Heart right ventricle (tissue), 16 donors: Measurements from ENCODE around the gene RARG. TPM values are rescaled to one million over a fixed set of nuclear protein-coding genes. Genes with fewer than 3 reads are reported as not detected.

Experiments used
- ATAC-seq, 8 donors: fragments of 200-7000 bp; cut with Tn5 transposase; one replicate each; pipeline ENCODE4 v1.9.1; 2020; ENCODE audit warnings: mild to moderate bottlenecking in 8 of 8, moderate library complexity in 8 of 8, moderate number of reproducible peaks in 1 of 8
- DNase-seq, 2 donors: peaks; one replicate each; pipeline ENCODE4 v3.0.0-alpha.2; 2020
- H3K27ac ChIP-seq, 10 donors: fragments of 200-600 bp; sonication (generic) in 2 of 10; one replicate each; pipeline versions ENCODE4 v1.5.0 to v1.8.0; 2020 to 2022; ENCODE audit warnings: mild to moderate bottlenecking in 3 of 10
- H3K27me3 ChIP-seq, 7 donors: fragments of 200-600 bp; one replicate each; pipeline ENCODE4 v1.8.0; 2021 to 2022; ENCODE audit warnings: mild to moderate bottlenecking in 2 of 7
- H3K36me3 ChIP-seq, 9 donors: fragments of 200-600 bp; sonication (generic) in 1 of 9; one replicate each; pipeline versions ENCODE4 v1.5.0 to v1.8.0; 2020 to 2022; ENCODE audit warnings: mild to moderate bottlenecking in 2 of 9
- H3K4me1 ChIP-seq, 9 donors: fragments of 200-600 bp; sonication (generic) in 1 of 9; one replicate each; pipeline versions ENCODE4 v1.5.0 to v1.8.0; 2020 to 2022; ENCODE audit warnings: mild to moderate bottlenecking in 4 of 9
- H3K4me3 ChIP-seq, 10 donors: fragments of 200-600 bp; sonication (generic) in 2 of 10; one replicate each; pipeline versions ENCODE4 v1.5.0 to v1.8.0; 2020 to 2022; ENCODE audit warnings: mild to moderate bottlenecking in 7 of 10, moderate library complexity in 2 of 10
- H3K9me3 ChIP-seq, 11 donors: fragments of 200-600 bp in 10 of 11; sonication (generic) in 2 of 11; one replicate each; pipeline versions ENCODE4 v1.5.0 to v1.8.0; 2013 to 2022; ENCODE audit warnings: mild to moderate bottlenecking in 2 of 11, control low read depth in 1 of 11, moderate library complexity in 1 of 11
- CTCF ChIP-seq, 9 donors: fragments of 200-600 bp; sonication (generic) in 2 of 9; IDR thresholded peaks; one replicate each; pipeline versions ENCODE4 v1.5.0 to v1.8.0; 2021 to 2022; ENCODE audit warnings: antibody characterized with exemption in 9 of 9, mild to moderate bottlenecking in 5 of 9, moderate library complexity in 1 of 9
- WGBS, 2 donors: extraction: QIAGEN DNeasy Blood & Tissue Kit; methylation state at CpG; one replicate each; pipeline ENCODE4 v1.1.7; 2013; ENCODE audit warnings: inconsistent platforms in 1 of 2; 5-methylcytosine and 5-hydroxymethylcytosine counted together
- intact Hi-C, 10 donors: fragments of 100-400 bp; cut with DNase I; formaldehyde crosslinking; loops; one replicate each; pipeline versions ENCODE4 v1.11.1 to v1.14.2; 2022
- polyA plus RNA-seq, 2 donors: library from polyadenylated mRNA; stranded (reverse); fragments of 200-250 nt; gene quantifications; one replicate each; pipeline ENCODE4 v1.2.3, GENCODE V29; 2013
- total RNA-seq, 10 donors: library from RNA; stranded (reverse); fragmentation: NEBNext Ultra II Directional in 3 of 10; extraction: Animal tissue kit (Norgen Biotek cat#: 25700) in 3 of 10; gene quantifications; one replicate each; pipeline versions ENCODE4 v1.2.1 to v1.2.4, GENCODE V29; 2021 to 2023
- donor health status: Arrhythmogenic right ventricular cardiomyopathy.
- donor health status: ischemic (EF 13 %, LVEDD 7.1; RV severe dilation, severe dysfunction).
- donor health status: healthy with polysubstance abuse.
- donor health status: DM: no; HTN: yes; CAD: no.
- donor health status: DM: no; HTN: no; CAD: no.
- donor health status: ischemic (EF 25% LVEDD 6.9; RV normal size, moderate dysfunction).
- donor health status: ischemic (EF 25% LVEDD 5.7; RV mildly dilated, moderate dysfunction).
- donor health status: healthy.
- donor health status: DM: yes; HTN: yes; CAD: no.
- donor health status: Ischemic cardiomyopathy.
- donor health status: ischemic (EF 35%, LVEDD 5.7; RV mildly dilated, moderate dysfunction).
- donor health status: nonischemic (EF 11% LVEDD 7.7; RV severe dilation, severe dysfunction).
- donor health status: DM: yes; HTN: yes; CAD: no.
- donor health status: PGD.
- donor health status: ischemic (EF 29% LVEDD 5.4; RV normal size, mild dysfunction).
- donor health status: nonischemic (EF 23%, LVEDD 6.1; RV moderate dilation, normal function).

Gene RARG
- total and polyA plus RNA-seq, 12 donors = 7.0 to 21.7 (median 12.8) TPM

GRCh38 chr12:53173085-53173715 lies 58.8 kb downstream of the RARG start:
- no peaks in the 10 kb centered on the region for H3K27me3 ChIP-seq
- H3K36me3 ChIP-seq = peaks cover 0 to 46% (median 9%) of the 10 kb centered on the region in 9 donors
- H3K4me1 ChIP-seq = peaks cover 0 to 9% (median 5%) of the 10 kb centered on the region in 9 donors
- intact Hi-C loops = loop anchor here in 1 of 10 donors (10.0 kb wide), 1 partner anchor 58 kb away; no protein-coding TSS in a partner anchor
- TF ChIP-seq CTCF (IDR thresholded peaks at IDR 0.05) = no peak
- DNase-seq = no peak
- no peak overlapping the region for H3K27ac ChIP-seq
- ATAC-seq = no peak
- 92 to 94% methylated on average over 10 of the region's 10 CpGs for WGBS, 2 donors
- H3K9me3 ChIP-seq = no peaks in the 10 kb centered on the region
- no peak overlapping the region for H3K4me3 ChIP-seq

DNA sequence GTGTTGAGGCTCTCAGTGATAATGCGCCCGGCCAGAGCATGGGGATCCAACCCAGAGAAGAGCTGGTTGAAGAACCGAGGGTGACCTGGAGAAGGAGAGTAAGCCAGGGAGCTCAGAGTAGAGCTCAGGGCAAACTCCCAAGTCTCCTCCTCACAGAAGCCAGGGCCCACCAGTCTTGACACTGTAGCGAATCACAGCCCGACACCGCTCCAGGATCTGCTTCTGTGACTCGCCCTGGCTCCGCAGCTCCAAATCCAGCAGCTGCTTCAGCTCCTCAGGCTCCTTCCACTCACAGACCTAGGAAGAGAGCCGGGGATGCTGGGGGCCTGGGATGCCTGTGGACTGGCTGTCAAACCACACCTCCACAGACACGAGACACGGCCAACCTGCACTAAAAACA lies 59.7 kb downstream of the RARG start:
- peaks cover 0 to 54% (median 9%) of the 10 kb centered on the region in 9 donors for H3K36me3 ChIP-seq
- H3K4me1 ChIP-seq = peaks cover 0 to 9% (median 5%) of the 10 kb centered on the region in 9 donors
- no peaks in the 10 kb centered on the region for H3K27me3 ChIP-seq
- no peak overlapping the region for H3K4me3 ChIP-seq
- intact Hi-C loops = loop anchor here in 1 of 10 donors (10.0 kb wide), 1 partner anchor 58 kb away; no protein-coding TSS in a partner anchor
- ATAC-seq = peak in 1 of 8 donors; percentile 23
- no peak overlapping the region for H3K27ac ChIP-seq
- WGBS, 2 donors = 93 to 95% methylated on average over 11 of the region's 11 CpGs
- DNase-seq = no peak
- no peak for TF ChIP-seq CTCF (IDR thresholded peaks at IDR 0.05)
- no peaks in the 10 kb centered on the region for H3K9me3 ChIP-seq

DNA sequence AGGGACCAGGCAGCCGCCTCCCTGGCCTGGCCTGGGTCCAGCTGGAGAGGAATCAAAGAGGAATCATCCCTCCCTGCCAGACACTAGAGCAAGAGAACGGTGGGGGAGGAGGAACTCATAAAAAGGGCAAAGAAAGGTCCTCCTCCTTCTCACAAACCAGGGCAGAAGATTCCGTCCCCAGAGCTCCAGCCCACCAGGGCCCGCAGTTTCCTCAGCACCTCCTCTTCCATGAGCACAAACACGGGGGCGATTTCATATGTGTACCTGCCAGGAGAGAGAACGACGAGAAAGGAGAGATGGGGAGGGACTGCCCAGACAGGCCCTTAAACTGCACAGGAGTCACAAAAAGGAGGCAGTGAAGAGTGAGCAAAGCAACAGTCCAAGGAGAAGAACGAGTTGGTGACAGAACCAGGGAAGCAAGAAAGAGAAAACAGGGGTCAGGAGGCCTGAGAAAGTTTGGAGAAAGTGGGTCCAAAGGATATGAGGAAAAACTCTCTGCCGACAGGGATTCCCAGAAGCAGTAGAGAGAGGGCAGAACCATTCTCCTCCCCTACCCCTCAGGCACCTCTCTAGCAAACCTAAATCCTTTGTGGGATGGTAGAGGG lies 60.2 kb downstream of the RARG start:
- Histone ChIP-seq H3K27me3 (no peaks in the 10 kb centered on the region), H3K27ac (no peak overlapping the region), H3K36me3 (peaks cover 0 to 60% (median 9%) of the 10 kb centered on the region in 9 donors), H3K4me1 (peaks cover 0 to 9% (median 5%) of the 10 kb centered on the region in 9 donors), H3K4me3 (no peak overlapping the region), H3K9me3 (no peaks in the 10 kb centered on the region)
- ATAC-seq (peak in 1 of 8 donors; percentile 31), DNase-seq (no peak)
- TF ChIP-seq CTCF (IDR thresholded peaks at IDR 0.05) = no peak
- 57 to 60% methylated on average over 10 of the region's 10 CpGs for WGBS, 2 donors
- intact Hi-C loops = loop anchor here in 1 of 10 donors (10.0 kb wide), 1 partner anchor 57 kb away; no protein-coding TSS in a partner anchor

DNA sequence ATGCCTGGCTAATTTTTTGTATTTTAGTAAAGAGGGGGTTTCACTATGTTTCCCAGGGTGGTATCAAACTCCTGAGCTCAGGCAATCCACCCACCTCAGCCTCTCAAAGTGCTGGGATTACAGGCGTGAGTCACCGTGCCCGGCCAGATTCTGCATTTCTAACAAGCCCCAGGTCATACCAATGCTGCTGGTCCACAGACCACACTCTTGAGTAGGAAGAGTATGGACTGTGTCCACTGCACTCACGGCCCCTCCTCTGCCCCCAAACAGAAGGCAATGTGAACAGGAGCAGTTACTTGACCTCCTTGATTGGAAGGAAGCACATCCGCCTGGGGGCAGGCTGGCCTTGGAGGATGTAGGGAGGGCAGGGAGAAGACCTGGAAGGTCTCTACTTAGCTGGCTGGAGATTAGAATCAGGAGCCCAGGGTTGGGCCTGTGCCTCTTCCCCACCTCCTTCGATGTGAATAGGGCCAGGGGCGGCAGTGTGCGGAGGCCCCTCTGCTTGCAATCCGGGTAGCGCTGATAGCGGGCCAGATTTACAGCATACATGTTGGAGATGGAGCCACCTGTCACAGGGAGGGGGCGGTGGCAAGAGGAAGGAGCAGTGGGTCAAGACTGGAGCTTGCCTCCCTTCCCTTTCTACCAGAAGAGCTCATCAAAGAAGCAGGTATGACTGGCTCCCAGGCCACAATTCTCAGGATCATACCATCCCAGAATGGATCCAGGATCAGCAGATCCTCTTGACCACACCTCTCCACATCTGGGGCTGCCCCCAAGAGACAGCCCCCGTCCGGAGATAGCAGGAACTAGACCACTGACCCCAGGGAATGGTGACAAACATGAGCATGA lies 60.9 kb downstream of the RARG start:
- 82 to 83% methylated on average over 14 of the region's 14 CpGs for WGBS, 2 donors
- Histone ChIP-seq H3K36me3 (peaks cover 0 to 66% (median 9%) of the 10 kb centered on the region in 9 donors), H3K4me3 (no peak overlapping the region), H3K9me3 (no peaks in the 10 kb centered on the region), H3K4me1 (peaks cover 0 to 9% (median 5%) of the 10 kb centered on the region in 9 donors), H3K27me3 (no peaks in the 10 kb centered on the region), H3K27ac (no peak overlapping the region)
- intact Hi-C loops = loop anchor here in 1 of 10 donors (10.0 kb wide), 1 partner anchor 56 kb away; no protein-coding TSS in a partner anchor
- ATAC-seq = peak in 2 of 8 donors; percentile 10 to 27
- no peak for DNase-seq
- TF ChIP-seq CTCF (IDR thresholded peaks at IDR 0.05) = no peak
